ENCODE measurements around the gene ZDHHC14.

ZDHHC14 gene

DNA sequence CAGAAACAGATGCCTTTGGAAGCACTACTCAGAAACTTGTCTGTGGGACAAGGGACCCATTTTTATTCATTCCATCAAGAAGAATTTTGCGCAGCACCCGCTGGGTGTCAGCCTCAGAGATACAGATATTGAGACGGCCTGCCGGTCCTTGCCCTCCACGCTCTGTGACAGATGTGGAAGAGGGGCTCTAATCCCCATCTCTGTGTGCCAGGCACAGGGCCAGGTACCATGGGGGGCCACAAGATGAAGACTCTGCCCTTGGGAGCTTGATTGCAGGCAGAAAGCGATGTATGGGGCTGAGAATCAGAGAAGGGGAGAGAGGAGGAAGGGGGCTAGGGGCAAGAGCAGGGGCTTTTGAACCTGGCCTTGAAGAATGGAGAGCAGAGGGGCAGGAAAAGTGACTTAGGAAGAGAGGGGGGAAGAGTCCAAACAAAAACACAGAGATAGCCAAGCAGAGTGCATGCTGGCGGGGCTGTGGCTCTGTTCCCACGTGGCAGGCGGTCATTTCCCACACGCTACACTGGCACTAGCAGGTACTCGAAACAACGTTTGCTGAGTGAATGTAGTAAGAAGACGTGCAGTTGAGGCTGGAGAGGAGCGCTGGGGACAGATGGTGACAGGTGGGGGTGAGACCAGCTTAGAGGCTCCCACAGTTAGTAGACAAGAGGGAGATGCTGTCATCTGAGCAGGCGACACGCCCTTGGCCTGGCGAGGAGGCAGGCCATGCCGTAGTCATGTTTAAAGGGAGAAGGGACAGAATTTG lies 271.8 kb downstream of the ZDHHC14 start:
- DNase-seq (ENCODE audit: low read depth): no peak
- TF ChIP-seq, protein P1, sequence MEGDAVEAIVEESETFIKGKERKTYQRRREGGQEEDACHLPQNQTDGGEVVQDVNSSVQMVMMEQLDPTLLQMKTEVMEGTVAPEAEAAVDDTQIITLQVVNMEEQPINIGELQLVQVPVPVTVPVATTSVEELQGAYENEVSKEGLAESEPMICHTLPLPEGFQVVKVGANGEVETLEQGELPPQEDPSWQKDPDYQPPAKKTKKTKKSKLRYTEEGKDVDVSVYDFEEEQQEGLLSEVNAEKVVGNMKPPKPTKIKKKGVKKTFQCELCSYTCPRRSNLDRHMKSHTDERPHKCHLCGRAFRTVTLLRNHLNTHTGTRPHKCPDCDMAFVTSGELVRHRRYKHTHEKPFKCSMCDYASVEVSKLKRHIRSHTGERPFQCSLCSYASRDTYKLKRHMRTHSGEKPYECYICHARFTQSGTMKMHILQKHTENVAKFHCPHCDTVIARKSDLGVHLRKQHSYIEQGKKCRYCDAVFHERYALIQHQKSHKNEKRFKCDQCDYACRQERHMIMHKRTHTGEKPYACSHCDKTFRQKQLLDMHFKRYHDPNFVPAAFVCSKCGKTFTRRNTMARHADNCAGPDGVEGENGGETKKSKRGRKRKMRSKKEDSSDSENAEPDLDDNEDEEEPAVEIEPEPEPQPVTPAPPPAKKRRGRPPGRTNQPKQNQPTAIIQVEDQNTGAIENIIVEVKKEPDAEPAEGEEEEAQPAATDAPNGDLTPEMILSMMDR (IDR thresholded peaks at IDR 0.05; ENCODE audit: control insufficient read depth, insufficient read depth, low read depth, low read length, missing control alignments): no peak
- H3K4me3 ChIP-seq (ENCODE audit: control insufficient read depth, low read depth, low read length): no peak overlapping the region

- H3K4me3 ChIP-seq (ENCODE audit: control insufficient read depth, low read depth, low read length): no peak overlapping the region
- DNase-seq (ENCODE audit: low read depth): no peak
- TF ChIP-seq, protein P1 (IDR thresholded peaks at IDR 0.05; ENCODE audit: control insufficient read depth, insufficient read depth, low read depth, low read length, missing control alignments): no peak
Observed at GRCh38 chr6:157653521-157653920, 272.5 kb downstream of the ZDHHC14 start.

GRCh38 chr6:157655139-157655538 lies 274.1 kb downstream of the ZDHHC14 start:
- TF ChIP-seq, protein P1 (IDR thresholded peaks at IDR 0.05; ENCODE audit: control insufficient read depth, insufficient read depth, low read depth, low read length, missing control alignments): no peak
- no peak overlapping the region for H3K4me3 ChIP-seq (ENCODE audit: control insufficient read depth, low read depth, low read length)
- no peak for DNase-seq (ENCODE audit: low read depth)

GRCh38 chr6:157656437-157656997 lies 275.5 kb downstream of the ZDHHC14 start:
- DNase-seq (ENCODE audit: low read depth): peak; percentile 37
- TF ChIP-seq, protein P1 (IDR thresholded peaks at IDR 0.05; ENCODE audit: control insufficient read depth, insufficient read depth, low read depth, low read length, missing control alignments): no peak

DNA sequence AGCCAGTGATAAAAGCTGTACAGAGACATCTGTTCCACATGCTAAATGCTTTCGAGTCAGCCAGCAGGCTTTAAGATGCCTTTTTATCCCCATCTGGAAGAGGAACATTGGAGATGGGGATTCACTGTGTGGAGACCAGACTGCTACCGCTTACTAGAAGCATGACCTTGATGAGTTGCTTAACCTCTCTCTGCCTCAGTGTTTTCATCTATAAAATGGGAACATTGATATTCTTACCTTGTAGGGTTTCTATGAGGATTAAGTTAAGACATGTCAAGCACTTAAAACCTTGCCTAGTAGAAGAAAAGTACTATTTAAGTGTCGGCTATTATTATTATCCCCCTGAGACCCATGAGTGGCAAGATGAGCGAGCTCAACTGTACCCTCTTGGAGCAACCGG lies 276.8 kb downstream of the ZDHHC14 start:
- no peak for DNase-seq (ENCODE audit: low read depth)
- no peak overlapping the region for H3K4me3 ChIP-seq (ENCODE audit: control insufficient read depth, low read depth, low read length)
- TF ChIP-seq, protein P1 (IDR thresholded peaks at IDR 0.05; ENCODE audit: control insufficient read depth, insufficient read depth, low read depth, low read length, missing control alignments): no peak

More at GRCh38 chr6:157656437-157656997, 275.5 kb downstream of the ZDHHC14 start:
- no peak overlapping the region for H3K4me3 ChIP-seq (ENCODE audit: control insufficient read depth, low read depth, low read length)

DNA sequence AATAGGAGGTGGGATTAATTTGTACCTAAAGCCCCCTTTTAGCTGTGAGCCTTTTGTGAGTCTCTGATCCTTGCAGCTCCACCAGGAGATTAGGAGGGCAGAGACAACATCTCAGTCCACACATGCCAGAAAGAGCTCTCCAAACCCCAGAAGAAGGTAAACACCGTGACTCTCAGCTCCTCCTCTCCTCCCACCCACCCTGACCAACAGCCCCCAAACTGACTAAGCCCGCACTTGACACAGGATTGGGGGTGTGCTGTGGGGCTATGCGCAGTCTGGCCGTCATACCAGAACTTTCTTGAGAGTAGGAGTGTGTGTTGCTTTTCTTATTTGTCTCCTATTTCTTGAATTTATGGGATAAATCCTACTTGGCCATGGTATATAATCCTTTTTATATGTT lies 277.3 kb downstream of the ZDHHC14 start:
- DNase-seq (ENCODE audit: low read depth): no peak
- TF ChIP-seq, protein P1 (IDR thresholded peaks at IDR 0.05; ENCODE audit: control insufficient read depth, insufficient read depth, low read depth, low read length, missing control alignments): no peak
- no peak overlapping the region for H3K4me3 ChIP-seq (ENCODE audit: control insufficient read depth, low read depth, low read length)
